Fibroblast of skin of back (primary cell): ENCODE measurements around the gene SPIB. TPM values are rescaled to one million over a fixed set of nuclear protein-coding genes. Genes with fewer than 3 reads are reported as not detected.
A peak's percentile ranks its signal among the peaks of the same experiment; 100 is the strongest.
"Not testable (repeated sequence)": the region's sequence is repeated elsewhere in the genome, so short reads cannot be mapped to it uniquely, and the experiment has no call there.

Source experiments
- DNase-seq: peaks from one replicate; pipeline ENCODE4 v3.0.0-alpha.2; 2013
- polyA plus RNA-seq, 2 experiments: library from polyadenylated mRNA; unstranded; fragments of 120-200 nt; gene quantifications; one replicate each; pipeline ENCODE4 v1.2.1, GENCODE V29; 2013; ENCODE audit not compliant: insufficient read length in 2 of 2

Gene SPIB
- polyA plus RNA-seq (2013, experiment 1 of 2; ENCODE audit: insufficient read length) = not detected
- polyA plus RNA-seq (2013, experiment 2 of 2; ENCODE audit: insufficient read length) = not detected

GRCh38 chr19:50418176-50419021 lies at the start of gene SPIB:
TSS of gene SPIB (plus strand) at chr19:50418938. CDS start at chr19:50418963, 25 bp downstream.
- DNase-seq = no peak

- no peak for DNase-seq
Measured at GRCh38 chr19:50371914-50372475, 46.7 kb upstream of the SPIB start.

- peak; percentile 97 for DNase-seq
Measured at GRCh38 chr19:50376166-50377050, 42.3 kb upstream of the SPIB start, which contains the start of gene NR1H2. TSS of gene NR1H2 (plus strand) at chr19:50376457. CDS start at chr19:50377606, 1,149 bp downstream.

GRCh38 chr19:50377051-50377461 lies 41.7 kb upstream of the SPIB start:
- no peak for DNase-seq

GRCh38 chr19:50377517-50377916 lies 41.2 kb upstream of the SPIB start:
- DNase-seq = no peak

- DNase-seq = no peak
Measured at GRCh38 chr19:50378169-50378862, 40.4 kb upstream of the SPIB start.

GRCh38 chr19:50378863-50379236 lies 39.9 kb upstream of the SPIB start:
- no peak for DNase-seq

GRCh38 chr19:50379602-50380001 lies 39.1 kb upstream of the SPIB start:
- DNase-seq = no peak

GRCh38 chr19:50380137-50380536 lies 38.6 kb upstream of the SPIB start:
- no peak for DNase-seq

- DNase-seq = no peak
Measured at GRCh38 chr19:50380751-50381151, 38.0 kb upstream of the SPIB start.

- no peak for DNase-seq
Measured at GRCh38 chr19:50381881-50382729, 36.6 kb upstream of the SPIB start.

- no peak for DNase-seq
Measured at GRCh38 chr19:50383001-50383851, 35.5 kb upstream of the SPIB start.

- DNase-seq = peak; percentile 93
Measured at GRCh38 chr19:50383852-50384684, 34.7 kb upstream of the SPIB start, which contains the start of gene POLD1. TSS of gene POLD1 (plus strand) at chr19:50384347. CDS start at chr19:50398852, 14,505 bp downstream.

GRCh38 chr19:50384685-50385535 lies 33.8 kb upstream of the SPIB start:
- peak; percentile 18 for DNase-seq

- no peak for DNase-seq
Measured at GRCh38 chr19:50387176-50387867, 31.4 kb upstream of the SPIB start.

GRCh38 chr19:50387868-50388245 lies 30.9 kb upstream of the SPIB start:
- no peak for DNase-seq

GRCh38 chr19:50390295-50390694 lies 28.4 kb upstream of the SPIB start:
- not testable (repeated sequence) for DNase-seq

GRCh38 chr19:50390952-50391351 lies 27.8 kb upstream of the SPIB start:
- DNase-seq = not testable (repeated sequence)
